ENCODE measurements around the gene KIFC3. TPM values are rescaled to one million over a fixed set of nuclear protein-coding genes. Genes with fewer than 3 reads are reported as not detected.
"Not testable (repeated sequence)": the region's sequence is repeated elsewhere in the genome, so short reads cannot be mapped to it uniquely, and the experiment has no call there.

The KIFC3 gene
- total RNA-seq: not detected in 2 replicates

GRCh38 chr16:57802341-57803133 is at the start of gene KIFC3:
TSS of gene KIFC3 (minus strand) at chr16:57802491. CDS start at chr16:57798243, 4,248 bp downstream.
- intact Hi-C loops (cut with micrococcal nuclease): loop anchor here (1.0 to 5.0 kb wide), 2 partner anchors 8 to 830 kb away; no protein-coding TSS in a partner anchor

- intact Hi-C loops (cut with micrococcal nuclease): no loop called here
These were observed 45.9 kb upstream of the KIFC3 start for GRCh38 chr16:57848181-57848580.

GRCh38 chr16:57846931-57847330 is 44.6 kb upstream of the KIFC3 start:
- intact Hi-C loops (cut with micrococcal nuclease): not testable (repeated sequence)

GRCh38 chr16:57846078-57846697 is 43.9 kb upstream of the KIFC3 start:
- intact Hi-C loops (cut with micrococcal nuclease): no loop called here

- intact Hi-C loops (cut with micrococcal nuclease): no loop called here
These were observed 42.8 kb upstream of the KIFC3 start for GRCh38 chr16:57845115-57845514.

- intact Hi-C loops (cut with micrococcal nuclease): no loop called here
These were observed 42.2 kb upstream of the KIFC3 start for GRCh38 chr16:57844416-57845030.

- intact Hi-C loops (cut with micrococcal nuclease): no loop called here
These were observed 41.1 kb upstream of the KIFC3 start for GRCh38 chr16:57843400-57843799.

GRCh38 chr16:57842601-57843000 is 40.3 kb upstream of the KIFC3 start:
- intact Hi-C loops (cut with micrococcal nuclease): no loop called here

GRCh38 chr16:57840833-57841232 is 38.5 kb upstream of the KIFC3 start:
- intact Hi-C loops (cut with micrococcal nuclease): no loop called here

GRCh38 chr16:57838161-57838560 is 35.9 kb upstream of the KIFC3 start:
- intact Hi-C loops (cut with micrococcal nuclease): no loop called here

GRCh38 chr16:57837305-57838125 is 35.2 kb upstream of the KIFC3 start:
- intact Hi-C loops (cut with micrococcal nuclease): no loop called here

GRCh38 chr16:57835439-57835838 is 33.1 kb upstream of the KIFC3 start:
- intact Hi-C loops (cut with micrococcal nuclease): not testable (repeated sequence)

GRCh38 chr16:57834936-57835335 is 32.6 kb upstream of the KIFC3 start:
- intact Hi-C loops (cut with micrococcal nuclease): no loop called here

GRCh38 chr16:57830890-57831484 is 28.7 kb upstream of the KIFC3 start:
- intact Hi-C loops (cut with micrococcal nuclease): no loop called here

GRCh38 chr16:57829969-57830360 is 27.7 kb upstream of the KIFC3 start:
- intact Hi-C loops (cut with micrococcal nuclease): no loop called here

- intact Hi-C loops (cut with micrococcal nuclease): no loop called here
These were observed 26.2 kb upstream of the KIFC3 start for GRCh38 chr16:57828272-57829161.

- intact Hi-C loops (cut with micrococcal nuclease): no loop called here
These were observed 24.7 kb upstream of the KIFC3 start for GRCh38 chr16:57826706-57827625.

GRCh38 chr16:57826052-57826451 is 23.8 kb upstream of the KIFC3 start:
- intact Hi-C loops (cut with micrococcal nuclease): no loop called here

All from T-helper 1 cell treated with Interleukin-12 subunit alpha and Interleukin-12 subunit beta and Interleukin-4 antibody, amounts not matched to agents 30 ng/mL and 1 ng/mL, for 36 hours (primary cell).